GM10266 (cell line): Measurements from ENCODE around the gene CCM2.

Source experiments
- DNase-seq: peaks from one replicate; pipeline ENCODE4 v3.0.0; 2012; ENCODE audit errors: extremely low spot score
- CTCF ChIP-seq: IDR thresholded peaks from 2 replicates; pipeline ENCODE4 v1.5.1; 2012; ENCODE audit warnings: mild to moderate bottlenecking, low read depth; ENCODE audit not compliant: control insufficient read depth, insufficient read depth; ENCODE audit errors: missing control alignments

CCM2 gene

GRCh38 chr7:45061352-45061751, 61.4 kb downstream of the CCM2 start:
- no peak for DNase-seq
- no peak for TF ChIP-seq CTCF

DNA sequence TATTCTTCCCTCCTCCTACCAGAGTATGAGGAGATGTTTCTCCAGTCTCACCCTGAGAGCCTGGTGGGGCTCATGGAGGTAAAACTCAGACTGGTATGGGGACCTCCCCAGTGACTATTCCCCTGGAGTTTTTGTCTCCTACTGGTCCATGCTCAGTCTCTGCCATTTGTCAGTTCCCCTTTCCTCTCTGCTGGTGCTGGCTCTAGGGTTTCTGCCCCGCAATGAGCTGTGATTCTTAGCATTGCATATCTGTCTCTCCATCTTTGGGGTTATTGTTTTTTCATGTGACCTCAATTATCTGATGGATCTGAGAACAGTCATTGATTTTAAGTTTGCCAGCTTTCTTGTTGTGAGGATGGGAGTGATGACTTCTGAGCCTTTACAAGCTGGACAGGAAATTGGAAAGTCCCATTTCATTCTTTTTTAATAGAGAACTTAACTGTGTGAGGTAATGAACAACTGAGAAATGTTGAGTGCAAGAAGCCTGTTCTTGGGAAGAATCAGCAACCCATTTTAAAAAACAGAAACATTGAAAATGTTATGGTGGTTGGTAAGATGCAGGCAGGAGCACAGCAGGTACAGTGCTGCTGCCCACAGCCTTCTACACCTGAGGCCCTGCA, 61.9 kb downstream of the CCM2 start:
- no peak for DNase-seq
- TF ChIP-seq CTCF = no peak

- TF ChIP-seq CTCF = no peak
- no peak for DNase-seq
Measured at GRCh38 chr7:45064047-45064725, 64.2 kb downstream of the CCM2 start.

GRCh38 chr7:45065031-45065995, 65.3 kb downstream of the CCM2 start:
- no peak for TF ChIP-seq CTCF
- DNase-seq = no peak

DNA sequence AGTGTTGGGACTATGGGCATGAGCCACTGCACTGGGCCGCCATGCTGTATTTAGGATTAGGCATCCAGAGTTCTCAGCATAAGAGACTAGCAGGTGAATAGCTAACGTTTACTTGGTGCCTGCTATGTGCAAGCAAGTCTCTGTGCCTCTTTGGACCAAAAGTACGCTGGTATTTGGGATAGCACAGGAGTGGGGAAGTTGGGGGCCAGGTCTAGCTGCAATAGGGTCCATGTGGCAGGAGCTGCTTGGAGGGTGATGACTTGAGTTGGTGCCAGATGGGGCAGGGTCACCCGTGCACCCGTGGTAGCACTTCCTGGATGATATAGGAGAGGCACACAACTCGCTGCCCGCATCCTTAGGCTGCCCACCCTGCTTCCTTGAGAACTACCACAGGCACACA, 66.4 kb downstream of the CCM2 start:
- no peak for DNase-seq
- TF ChIP-seq CTCF = no peak

DNA sequence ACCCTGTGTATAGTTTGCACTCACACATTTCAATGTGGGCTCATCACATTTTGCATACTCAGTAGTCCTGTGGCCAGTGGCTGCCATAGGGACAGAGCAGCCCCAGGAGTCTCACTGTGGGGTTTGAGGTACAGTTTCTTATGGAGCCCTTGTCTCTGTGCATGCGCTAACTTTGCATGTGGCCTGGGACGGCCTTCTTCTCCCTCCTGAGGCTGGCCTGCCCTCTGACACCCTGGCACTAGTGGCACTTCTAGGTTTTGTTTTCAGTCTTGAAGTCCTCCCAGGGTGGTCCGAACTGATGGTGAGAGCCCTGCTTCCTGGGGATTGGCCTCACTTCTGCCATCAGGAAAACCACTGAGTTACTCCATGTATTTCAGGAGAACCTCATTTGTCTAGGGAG, 67.6 kb downstream of the CCM2 start:
- DNase-seq = no peak
- no peak for TF ChIP-seq CTCF
